ENCODE measurements around the gene TM9SF1.

- TF ChIP-seq RCOR1 (IDR thresholded peaks at IDR 0.05; ENCODE audit: insufficient replicate concordance, low read length) (no peak), RFX5 (IDR thresholded peaks at IDR 0.05; ENCODE audit: low read depth, low read length) (no peak), CTCF (conservative IDR thresholded peaks at IDR 0.05; ENCODE audit: low read depth, low read length) (no peak), MXI1 (IDR thresholded peaks at IDR 0.05; ENCODE audit: borderline replicate concordance, low read depth, low read length) (no peak), SMC3 (IDR thresholded peaks at IDR 0.05; ENCODE audit: low read depth, low read length) (no peak), MAFK (IDR thresholded peaks at IDR 0.05; ENCODE audit: low read depth, low read length) (no peak), MAZ (IDR thresholded peaks at IDR 0.05; ENCODE audit: borderline replicate concordance, low read depth, low read length) (no peak), NFE2L2 (IDR thresholded peaks at IDR 0.05; ENCODE audit: low read depth, low read length) (no peak)
- TF ChIP-seq, protein P1, sequence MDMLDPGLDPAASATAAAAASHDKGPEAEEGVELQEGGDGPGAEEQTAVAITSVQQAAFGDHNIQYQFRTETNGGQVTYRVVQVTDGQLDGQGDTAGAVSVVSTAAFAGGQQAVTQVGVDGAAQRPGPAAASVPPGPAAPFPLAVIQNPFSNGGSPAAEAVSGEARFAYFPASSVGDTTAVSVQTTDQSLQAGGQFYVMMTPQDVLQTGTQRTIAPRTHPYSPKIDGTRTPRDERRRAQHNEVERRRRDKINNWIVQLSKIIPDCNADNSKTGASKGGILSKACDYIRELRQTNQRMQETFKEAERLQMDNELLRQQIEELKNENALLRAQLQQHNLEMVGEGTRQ (IDR thresholded peaks at IDR 0.05; ENCODE audit: low read depth, low read length): no peak
Observed at GRCh38 chr14:24182110-24182882, 12.9 kb downstream of the TM9SF1 start.
